PFSK-1 (cell line): ENCODE measurements around the gene ACER3.

Source experiments
- POLR2AphosphoS5 ChIP-seq: IDR thresholded peaks from 2 replicates; pipeline ENCODE4 v1.6.1; 2012; ENCODE audit warnings: low read depth, mild to moderate bottlenecking, control low read depth, low read length, moderate library complexity
- SIN3A ChIP-seq: IDR thresholded peaks from 2 replicates; pipeline ENCODE4 v1.6.1; 2012; ENCODE audit warnings: mild to moderate bottlenecking, low read length, moderate library complexity, borderline replicate concordance; ENCODE audit not compliant: insufficient read depth
- TAF1 ChIP-seq: IDR thresholded peaks from 2 replicates; pipeline ENCODE4 v1.6.1; 2012; ENCODE audit warnings: low read length, control low read depth, borderline replicate concordance; ENCODE audit not compliant: insufficient read depth
- TF ChIP-seq, protein P1 (sequence below), 2 experiments: IDR thresholded peaks; 2 replicates each; pipeline versions ENCODE4 v1.6.1 to v1.8.0; 2011 to 2012; ENCODE audit warnings: low read depth in 2 of 2, low read length in 2 of 2, control low read depth in 1 of 2, inconsistent platforms in 1 of 2, mild to moderate bottlenecking in 1 of 2, moderate library complexity in 1 of 2; ENCODE audit not compliant: insufficient read depth in 1 of 2

DNA sequence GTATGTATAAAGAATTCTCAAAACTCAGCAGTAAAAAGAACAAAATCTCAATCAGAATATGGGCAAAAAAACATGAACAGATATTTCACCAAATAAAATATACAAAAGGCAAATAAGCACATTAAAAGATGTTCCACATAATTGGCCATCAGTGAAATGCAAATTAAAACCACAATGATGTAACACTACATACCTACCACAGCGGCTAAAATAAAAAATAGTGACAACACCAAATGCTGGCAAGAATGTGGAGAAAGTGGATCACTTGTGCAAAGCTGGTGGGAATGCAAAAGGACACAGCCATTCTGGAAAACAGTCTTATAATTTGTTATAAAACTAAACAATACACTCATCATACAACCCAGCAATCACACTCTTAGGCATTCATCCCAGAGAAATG, 38.3 kb upstream of the ACER3 start:
- TF ChIP-seq TAF1 = no peak
- TF ChIP-seq, protein P1, sequence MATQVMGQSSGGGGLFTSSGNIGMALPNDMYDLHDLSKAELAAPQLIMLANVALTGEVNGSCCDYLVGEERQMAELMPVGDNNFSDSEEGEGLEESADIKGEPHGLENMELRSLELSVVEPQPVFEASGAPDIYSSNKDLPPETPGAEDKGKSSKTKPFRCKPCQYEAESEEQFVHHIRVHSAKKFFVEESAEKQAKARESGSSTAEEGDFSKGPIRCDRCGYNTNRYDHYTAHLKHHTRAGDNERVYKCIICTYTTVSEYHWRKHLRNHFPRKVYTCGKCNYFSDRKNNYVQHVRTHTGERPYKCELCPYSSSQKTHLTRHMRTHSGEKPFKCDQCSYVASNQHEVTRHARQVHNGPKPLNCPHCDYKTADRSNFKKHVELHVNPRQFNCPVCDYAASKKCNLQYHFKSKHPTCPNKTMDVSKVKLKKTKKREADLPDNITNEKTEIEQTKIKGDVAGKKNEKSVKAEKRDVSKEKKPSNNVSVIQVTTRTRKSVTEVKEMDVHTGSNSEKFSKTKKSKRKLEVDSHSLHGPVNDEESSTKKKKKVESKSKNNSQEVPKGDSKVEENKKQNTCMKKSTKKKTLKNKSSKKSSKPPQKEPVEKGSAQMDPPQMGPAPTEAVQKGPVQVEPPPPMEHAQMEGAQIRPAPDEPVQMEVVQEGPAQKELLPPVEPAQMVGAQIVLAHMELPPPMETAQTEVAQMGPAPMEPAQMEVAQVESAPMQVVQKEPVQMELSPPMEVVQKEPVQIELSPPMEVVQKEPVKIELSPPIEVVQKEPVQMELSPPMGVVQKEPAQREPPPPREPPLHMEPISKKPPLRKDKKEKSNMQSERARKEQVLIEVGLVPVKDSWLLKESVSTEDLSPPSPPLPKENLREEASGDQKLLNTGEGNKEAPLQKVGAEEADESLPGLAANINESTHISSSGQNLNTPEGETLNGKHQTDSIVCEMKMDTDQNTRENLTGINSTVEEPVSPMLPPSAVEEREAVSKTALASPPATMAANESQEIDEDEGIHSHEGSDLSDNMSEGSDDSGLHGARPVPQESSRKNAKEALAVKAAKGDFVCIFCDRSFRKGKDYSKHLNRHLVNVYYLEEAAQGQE (IDR thresholded peaks at IDR 0.05; ENCODE audit: insufficient read depth in 1 of 2, low read depth in 2 of 2, low read length in 2 of 2) = no peak
- no peak for TF ChIP-seq POLR2AphosphoS5
- no peak for TF ChIP-seq SIN3A
